GM12891 (cell line): ENCODE data around the gene SRGAP3.

Source experiments
- POLR2A ChIP-seq: IDR thresholded peaks from 2 replicates; pipeline ENCODE4 v1.6.1; 2011; ENCODE audit warnings: low read depth, low read length, control low read depth
- POLR2AphosphoS5 ChIP-seq: IDR thresholded peaks from 2 replicates; pipeline ENCODE4 v1.6.1; 2011; ENCODE audit warnings: low read depth, low read length, control low read depth
- SPI1 ChIP-seq: IDR thresholded peaks from 2 replicates; pipeline ENCODE4 v1.6.1; 2011; ENCODE audit warnings: low read depth, low read length, control low read depth

- TF ChIP-seq POLR2AphosphoS5 (no peak), POLR2A (no peak), SPI1 (no peak)
Observed at GRCh38 chr3:9169956-9170850, 79.2 kb downstream of the SRGAP3 start.
